ENCODE results near the gene WDR4. TPM values are rescaled to one million over a fixed set of nuclear protein-coding genes. Genes with fewer than 3 reads are reported as not detected.
A peak's percentile ranks its signal among the peaks of the same experiment; 100 is the strongest.

Gene WDR4
- total and polyA plus RNA-seq, 2 experiments from 2014 or later: 22.5 to 50.2 TPM

DNA sequence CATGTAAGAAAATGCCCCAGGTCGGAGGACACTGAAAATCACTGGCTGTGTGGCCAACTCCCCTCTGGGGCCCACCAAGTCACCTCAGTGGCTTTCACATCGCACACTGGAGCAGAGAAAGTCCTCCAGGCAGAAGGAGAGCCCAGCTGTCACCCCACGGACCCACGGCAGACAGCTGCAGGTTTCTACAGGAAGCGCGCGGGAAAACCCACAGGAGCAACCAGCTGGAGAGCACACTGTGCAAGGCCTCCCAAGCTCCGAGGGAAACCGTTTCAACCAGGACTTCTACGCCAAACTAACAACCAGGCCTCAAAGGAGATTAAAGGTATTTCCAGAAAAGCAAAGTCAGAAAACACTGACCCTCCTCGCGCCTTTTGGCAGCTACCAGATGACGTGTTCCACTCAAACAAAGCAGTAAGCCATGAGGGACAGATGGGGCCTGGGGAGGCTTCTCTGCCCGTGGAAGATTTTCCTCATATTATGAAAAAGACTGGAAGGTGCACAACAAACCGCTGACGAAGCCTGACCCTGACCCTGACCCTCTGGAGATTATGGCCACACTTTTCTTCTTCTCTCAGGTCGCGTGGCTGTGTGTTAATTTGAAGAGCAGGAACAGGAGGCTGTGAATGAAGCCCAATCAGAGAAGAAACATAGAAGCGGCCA, 21.0 kb downstream of the WDR4 start:
- H3K27me3 Mint-ChIP-seq (ENCODE audit: insufficient read depth, low read depth, poor library complexity): peaks cover 17% of the 10 kb centered on the region
- DNase-seq (ENCODE audit: low spot score) (no peak), ATAC-seq (no peak)
- no peak overlapping the region for H3K4me3 Mint-ChIP-seq
- Histone ChIP-seq H3K27me3 (ENCODE audit: insufficient read depth) (no peaks in the 10 kb centered on the region), H3K9me2 (ENCODE audit: insufficient read depth) (no peaks in the 10 kb centered on the region), H3K79me2 (replicated peaks; ENCODE audit: insufficient read depth) (peaks cover 59% of the 10 kb centered on the region), H4K20me1 (replicated peaks; ENCODE audit: insufficient read depth) (peaks cover 40% of the 10 kb centered on the region), H3F3A (replicated peaks; ENCODE audit: low read depth) (peaks cover 61% of the 10 kb centered on the region), H2AFZ (no peak overlapping the region), H3K36me3 (ENCODE audit: insufficient read depth) (peaks cover 53% of the 10 kb centered on the region), H3K4me2 (no peak overlapping the region), H3K4me3 (no peak overlapping the region), H3K4me1 (ENCODE audit: insufficient read depth) (no peaks in the 10 kb centered on the region), H3K27ac (ENCODE audit: low read depth) (peak overlapping the region; percentile 26; the same call in 1 of the 2 replicates)
- H3K36me3 Mint-ChIP-seq (ENCODE audit: low read depth): peaks cover 84% of the 10 kb centered on the region
- no peak for TF ChIP-seq ZNF114 (CRISPR knock-in tag; IDR thresholded peaks at IDR 0.05)
- TF ChIP-seq STAT1 (IDR thresholded peaks at IDR 0.05; ENCODE audit: unreplicated experiment): no peak
- no peak for TF ChIP-seq REST (IDR thresholded peaks at IDR 0.05; ENCODE audit: unreplicated experiment)
- TF ChIP-seq, protein P1, sequence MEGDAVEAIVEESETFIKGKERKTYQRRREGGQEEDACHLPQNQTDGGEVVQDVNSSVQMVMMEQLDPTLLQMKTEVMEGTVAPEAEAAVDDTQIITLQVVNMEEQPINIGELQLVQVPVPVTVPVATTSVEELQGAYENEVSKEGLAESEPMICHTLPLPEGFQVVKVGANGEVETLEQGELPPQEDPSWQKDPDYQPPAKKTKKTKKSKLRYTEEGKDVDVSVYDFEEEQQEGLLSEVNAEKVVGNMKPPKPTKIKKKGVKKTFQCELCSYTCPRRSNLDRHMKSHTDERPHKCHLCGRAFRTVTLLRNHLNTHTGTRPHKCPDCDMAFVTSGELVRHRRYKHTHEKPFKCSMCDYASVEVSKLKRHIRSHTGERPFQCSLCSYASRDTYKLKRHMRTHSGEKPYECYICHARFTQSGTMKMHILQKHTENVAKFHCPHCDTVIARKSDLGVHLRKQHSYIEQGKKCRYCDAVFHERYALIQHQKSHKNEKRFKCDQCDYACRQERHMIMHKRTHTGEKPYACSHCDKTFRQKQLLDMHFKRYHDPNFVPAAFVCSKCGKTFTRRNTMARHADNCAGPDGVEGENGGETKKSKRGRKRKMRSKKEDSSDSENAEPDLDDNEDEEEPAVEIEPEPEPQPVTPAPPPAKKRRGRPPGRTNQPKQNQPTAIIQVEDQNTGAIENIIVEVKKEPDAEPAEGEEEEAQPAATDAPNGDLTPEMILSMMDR (conservative IDR thresholded peaks at IDR 0.05; ENCODE audit: low read depth in 2 of 2): no peak
- no peak for TF ChIP-seq ZNF462 (CRISPR knock-in tag; IDR thresholded peaks at IDR 0.05)
- TF ChIP-seq, protein P2, sequence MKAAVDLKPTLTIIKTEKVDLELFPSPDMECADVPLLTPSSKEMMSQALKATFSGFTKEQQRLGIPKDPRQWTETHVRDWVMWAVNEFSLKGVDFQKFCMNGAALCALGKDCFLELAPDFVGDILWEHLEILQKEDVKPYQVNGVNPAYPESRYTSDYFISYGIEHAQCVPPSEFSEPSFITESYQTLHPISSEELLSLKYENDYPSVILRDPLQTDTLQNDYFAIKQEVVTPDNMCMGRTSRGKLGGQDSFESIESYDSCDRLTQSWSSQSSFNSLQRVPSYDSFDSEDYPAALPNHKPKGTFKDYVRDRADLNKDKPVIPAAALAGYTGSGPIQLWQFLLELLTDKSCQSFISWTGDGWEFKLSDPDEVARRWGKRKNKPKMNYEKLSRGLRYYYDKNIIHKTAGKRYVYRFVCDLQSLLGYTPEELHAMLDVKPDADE (IDR thresholded peaks at IDR 0.05): no peak
- TF ChIP-seq ZNF331 (CRISPR knock-in tag; IDR thresholded peaks at IDR 0.05; ENCODE audit: low read depth): no peak
- no peak for TF ChIP-seq NANOG (IDR thresholded peaks at IDR 0.05; ENCODE audit: borderline replicate concordance)
- TF ChIP-seq EZH2phosphoT487 (IDR thresholded peaks at IDR 0.05; ENCODE audit: unreplicated experiment): no peak
- no peak for TF ChIP-seq POLR2AphosphoS5 (IDR thresholded peaks at IDR 0.05; ENCODE audit: low read depth)
- no peak for TF ChIP-seq EZH2 (IDR thresholded peaks at IDR 0.05; ENCODE audit: low read depth, unreplicated experiment)
- TF ChIP-seq CREB1 (CRISPR knock-in tag; IDR thresholded peaks at IDR 0.05; ENCODE audit: low read depth): no peak
- TF ChIP-seq JUNB (IDR thresholded peaks at IDR 0.05; ENCODE audit: unreplicated experiment): no peak
- H3K9me3 Mint-ChIP-seq: no peaks in the 10 kb centered on the region
- H3K4me1 Mint-ChIP-seq: peaks cover 4% of the 10 kb centered on the region; the same call in 1 of the 3 replicates
- no peak overlapping the region for H3K27ac Mint-ChIP-seq

All from GM23338 (cell line).